ENCODE results near the gene CEP72.

GRCh38 chr5:606061-606460 lies 6.1 kb upstream of the CEP72 start:
- no peak for TF ChIP-seq CTCF (CRISPR knock-in tag; IDR thresholded peaks at IDR 0.05)
- TF ChIP-seq MLX (CRISPR knock-in tag; IDR thresholded peaks at IDR 0.05), result no peak
- TF ChIP-seq ZFP36L2 (CRISPR knock-in tag; IDR thresholded peaks at IDR 0.05), result no peak

Data from HepG2 (cell line).